ENCODE results near the gene STARD3.

The STARD3 gene

GRCh38 chr17:39621523-39622379 lies 15.2 kb upstream of the STARD3 start:
- peak; percentile 79 for DNase-seq (ENCODE audit: low read depth)

GRCh38 chr17:39622380-39623006 lies 14.5 kb upstream of the STARD3 start:
- no peak for DNase-seq (ENCODE audit: low read depth)

- peak; percentile 72 for DNase-seq (ENCODE audit: low read depth)
Measured at GRCh38 chr17:39623356-39623950, 13.5 kb upstream of the STARD3 start.

GRCh38 chr17:39624313-39624712 lies 12.6 kb upstream of the STARD3 start:
- no peak for DNase-seq (ENCODE audit: low read depth)

GRCh38 chr17:39625198-39625785 lies 11.7 kb upstream of the STARD3 start:
- DNase-seq (ENCODE audit: low read depth) = no peak

- no peak for DNase-seq (ENCODE audit: low read depth)
Measured at GRCh38 chr17:39626171-39627046, 10.5 kb upstream of the STARD3 start, which contains the start of gene PPP1R1B. Gene PPP1R1B (plus strand): TSS chr17:39626952. CDS start chr17:39627393, 441 bp downstream.

- DNase-seq (ENCODE audit: low read depth) = no peak
Measured at GRCh38 chr17:39627047-39627711, 9.8 kb upstream of the STARD3 start.

- no peak for DNase-seq (ENCODE audit: low read depth)
Measured at GRCh38 chr17:39627712-39628516, 9.0 kb upstream of the STARD3 start.

GRCh38 chr17:39628655-39629493 lies 8.1 kb upstream of the STARD3 start:
- no peak for DNase-seq (ENCODE audit: low read depth)

- DNase-seq (ENCODE audit: low read depth) = no peak
Measured at GRCh38 chr17:39629494-39629880, 7.5 kb upstream of the STARD3 start.

GRCh38 chr17:39629898-39630297 lies 7.0 kb upstream of the STARD3 start:
- DNase-seq (ENCODE audit: low read depth) = no peak

GRCh38 chr17:39631403-39631802 lies 5.5 kb upstream of the STARD3 start:
- DNase-seq (ENCODE audit: low read depth) = no peak

GRCh38 chr17:39632153-39632941 lies 4.6 kb upstream of the STARD3 start:
- DNase-seq (ENCODE audit: low read depth) = no peak

GRCh38 chr17:39633570-39634183 lies 3.3 kb upstream of the STARD3 start:
- no peak for DNase-seq (ENCODE audit: low read depth)

- no peak for DNase-seq (ENCODE audit: low read depth)
Measured at GRCh38 chr17:39634384-39634871, 2.5 kb upstream of the STARD3 start.

GRCh38 chr17:39635614-39636176 lies 1.2 kb upstream of the STARD3 start:
- no peak for DNase-seq (ENCODE audit: low read depth)

GRCh38 chr17:39636587-39636926 lies 387 bp upstream of the STARD3 start:
- no peak for DNase-seq (ENCODE audit: low read depth)

GRCh38 chr17:39638317-39638716 lies 1.4 kb downstream of the STARD3 start:
- DNase-seq (ENCODE audit: low read depth) = no peak
